Sigmoid colon (tissue), 7 donors: ENCODE data around the gene CYP2D6. TPM values are rescaled to one million over a fixed set of nuclear protein-coding genes. Genes with fewer than 3 reads are reported as not detected.

Experiments
- DNase-seq: peaks from one replicate; pipeline ENCODE4 v3.0.0-alpha.2; 2019
- H3K27ac ChIP-seq, 4 donors: fragments of 200-600 bp; sonication (generic); one replicate each; pipeline ENCODE4 v1.5.1; 2016 to 2019; ENCODE audit warnings: mild to moderate bottlenecking in 1 of 4
- H3K27me3 ChIP-seq, 3 donors: fragments of 200-600 bp; sonication (generic); one replicate each; pipeline ENCODE4 v1.5.1; 2019; ENCODE audit warnings: mild to moderate bottlenecking in 1 of 3
- H3K36me3 ChIP-seq, 4 donors: fragments of 200-600 bp; sonication (generic); one replicate each; pipeline ENCODE4 v1.5.1; 2016 to 2019
- H3K4me1 ChIP-seq, 4 donors: fragments of 200-600 bp; sonication (generic); one replicate each; pipeline ENCODE4 v1.5.1; 2017 to 2019
- H3K4me3 ChIP-seq, 4 donors: fragments of 200-600 bp; sonication (generic); one replicate each; pipeline ENCODE4 v1.5.1; 2017 to 2019; ENCODE audit warnings: mild to moderate bottlenecking in 2 of 4, moderate library complexity in 1 of 4
- H3K9me3 ChIP-seq, 4 donors: fragments of 200-600 bp in 3 of 4; sonication (generic) in 3 of 4; one replicate each; pipeline versions ENCODE4 v1.5.1 to v1.6.1; 2013 to 2019
- CTCF ChIP-seq, 4 experiments: fragments of 450-650 bp in 3 of 4; fragments of 200-600 bp in 1 of 4; IDR thresholded peaks; one replicate each; pipeline ENCODE4 v1.5.1; 2016 to 2019; ENCODE audit warnings: antibody characterized with exemption in 4 of 4, mild to moderate bottlenecking in 3 of 4, moderate library complexity in 2 of 4
- EP300 ChIP-seq, 4 donors: sonication (generic); formaldehyde crosslinking; IDR thresholded peaks; one replicate each; pipeline ENCODE4 v1.6.1; 2017; ENCODE audit warnings: antibody characterized with exemption in 4 of 4
- POLR2A ChIP-seq, 2 donors: fragments of 450-650 bp; IDR thresholded peaks; one replicate each; pipeline ENCODE4 v1.6.1; 2016; ENCODE audit warnings: antibody characterized with exemption in 2 of 2, mild to moderate bottlenecking in 2 of 2, moderate library complexity in 2 of 2
- POLR2AphosphoS5 ChIP-seq, 4 donors: sonication (generic); formaldehyde crosslinking; IDR thresholded peaks; one replicate each; pipeline ENCODE4 v1.6.1; 2017; ENCODE audit warnings: antibody characterized with exemption in 4 of 4
- WGBS, 2 donors: extraction: QIAGEN DNeasy Blood & Tissue Kit; methylation state at CpG; one replicate each; pipeline ENCODE4 v1.1.7; 2013; 5-methylcytosine and 5-hydroxymethylcytosine counted together
- intact Hi-C: fragments of 100-400 bp; cut with DNase I; formaldehyde crosslinking; loops from one replicate; pipeline ENCODE4 v1.15.1; 2023
- polyA plus RNA-seq, 3 donors: library from polyadenylated mRNA; stranded (reverse); fragments of 200-250 nt; gene quantifications; one replicate each; pipeline ENCODE4 v1.2.3, GENCODE V29; 2013
- total RNA-seq, 4 donors: library from RNA; depleted of rRNA; stranded (reverse); fragments of >200 nt; gene quantifications; one replicate each; pipeline ENCODE4 v1.1.0, GENCODE V29; 2016
- donor health status: healthy with polysubstance abuse.
- donor health status: Bipolar disorder and iron deficiency.
- donor health status: healthy.

The CYP2D6 gene
- total and polyA plus RNA-seq, 7 donors: 0.36 to 3.7 (median 1.2) TPM; not detected in 3

GRCh38 chr22:42084874-42085273 is 45.7 kb downstream of the CYP2D6 start:
- no peak overlapping the region for H3K4me3 ChIP-seq
- no peak overlapping the region for H3K27ac ChIP-seq
- TF ChIP-seq POLR2A (IDR thresholded peaks at IDR 0.05) (no peak), CTCF (IDR thresholded peaks at IDR 0.05) (no peak)
- H3K4me1 ChIP-seq: peaks cover 0 to 34% (median 28%) of the 10 kb centered on the region in 4 donors
- no peaks in the 10 kb centered on the region for H3K9me3 ChIP-seq
- H3K27me3 ChIP-seq: no peaks in the 10 kb centered on the region
- H3K36me3 ChIP-seq: peaks cover 0 to 54% (median 29%) of the 10 kb centered on the region in 4 donors
- 92 to 96% methylated on average over 8 of the region's 8 CpGs for WGBS, 2 donors
- DNase-seq: no peak
- intact Hi-C loops: no loop called here

- Histone ChIP-seq H3K36me3 (peaks cover 0 to 54% (median 29%) of the 10 kb centered on the region in 4 donors), H3K27ac (no peak overlapping the region), H3K9me3 (no peaks in the 10 kb centered on the region), H3K4me3 (no peak overlapping the region), H3K4me1 (peaks cover 0 to 33% (median 25%) of the 10 kb centered on the region in 4 donors), H3K27me3 (no peaks in the 10 kb centered on the region)
- TF ChIP-seq CTCF (IDR thresholded peaks at IDR 0.05): no peak
- no peak for TF ChIP-seq EP300 (IDR thresholded peaks at IDR 0.05)
- TF ChIP-seq POLR2AphosphoS5 (IDR thresholded peaks at IDR 0.05): no peak
- no peak for TF ChIP-seq POLR2A (IDR thresholded peaks at IDR 0.05)
- intact Hi-C loops: no loop called here
- WGBS, 2 donors: 83 to 86% methylated on average over 4 of the region's 4 CpGs
- no peak for DNase-seq
Observed at GRCh38 chr22:42083119-42083518, 47.5 kb downstream of the CYP2D6 start.

- H3K36me3 ChIP-seq: peaks cover 4 to 56% (median 20%) of the 10 kb centered on the region in 4 donors
- H3K4me1 ChIP-seq: peaks cover 0 to 41% (median 32%) of the 10 kb centered on the region in 4 donors
- peak overlapping the region; percentile 93 to 99 (median 98) for H3K27ac ChIP-seq
- no peak for DNase-seq
- H3K27me3 ChIP-seq: no peaks in the 10 kb centered on the region
- intact Hi-C loops: loop anchor here (1.0 kb wide), 1 partner anchor 10 kb away; the partner anchor contains the start of gene NDUFA6
- H3K4me3 ChIP-seq: peak overlapping the region; percentile 61 to 68 (median 63)
- no peak for TF ChIP-seq EP300 (IDR thresholded peaks at IDR 0.05)
- TF ChIP-seq CTCF (IDR thresholded peaks at IDR 0.05): no peak
- TF ChIP-seq POLR2A (IDR thresholded peaks at IDR 0.05): no peak
- no peak for TF ChIP-seq POLR2AphosphoS5 (IDR thresholded peaks at IDR 0.05)
- WGBS, 2 donors: 1 to 2% methylated on average over 14 of the region's 14 CpGs
- H3K9me3 ChIP-seq: no peaks in the 10 kb centered on the region
Observed at GRCh38 chr22:42080287-42080686, 50.3 kb downstream of the CYP2D6 start.

GRCh38 chr22:42079319-42080251 is 51.0 kb downstream of the CYP2D6 start, which contains the start of gene SMDT1:
TSS of gene SMDT1 (plus strand) at chr22:42079700. CDS start at chr22:42079769, 69 bp downstream.
- Histone ChIP-seq H3K27me3 (no peaks in the 10 kb centered on the region), H3K4me3 (peak within 1 kb of the TSS; percentile 61 to 68 (median 63)), H3K27ac (peak within 1 kb of the TSS; percentile 93 to 99 (median 98)), H3K9me3 (no peaks in the 10 kb centered on the region), H3K36me3 (peaks cover 1 to 49% (median 15%) of the 10 kb centered on the region in 4 donors), H3K4me1 (peaks cover 0 to 48% (median 39%) of the 10 kb centered on the region in 4 donors)
- TF ChIP-seq POLR2A (IDR thresholded peaks at IDR 0.05): peak; percentile 93 to 95
- peak in 1 of 4 donors; percentile 44 for TF ChIP-seq EP300 (IDR thresholded peaks at IDR 0.05)
- TF ChIP-seq POLR2AphosphoS5 (IDR thresholded peaks at IDR 0.05): peak; percentile 81 to 96 (median 94)
- no peak for TF ChIP-seq CTCF (IDR thresholded peaks at IDR 0.05)
- peak; percentile 100 for DNase-seq
- intact Hi-C loops: loop anchor here (1.0 to 10.0 kb wide), 3 partner anchors 11 to 395 kb away; partner anchors contain the start of genes NDUFA6 and SNU13
- WGBS, 2 donors: 0% methylated on average over 71 of the region's 71 CpGs
